CD4-positive, alpha-beta T cell treated with Interferon alpha-2 for 1 hour (primary cell): Measurements from ENCODE around the gene PTPRN2.
"Not testable (repeated sequence)": the region's sequence is repeated elsewhere in the genome, so short reads cannot be mapped to it uniquely, and the experiment has no call there.

Experiments used
- DNase-seq, 2 donors: peaks; one replicate each; pipeline ENCODE4 v3.0.0-alpha.2; 2020 to 2022

PTPRN2 gene

DNA sequence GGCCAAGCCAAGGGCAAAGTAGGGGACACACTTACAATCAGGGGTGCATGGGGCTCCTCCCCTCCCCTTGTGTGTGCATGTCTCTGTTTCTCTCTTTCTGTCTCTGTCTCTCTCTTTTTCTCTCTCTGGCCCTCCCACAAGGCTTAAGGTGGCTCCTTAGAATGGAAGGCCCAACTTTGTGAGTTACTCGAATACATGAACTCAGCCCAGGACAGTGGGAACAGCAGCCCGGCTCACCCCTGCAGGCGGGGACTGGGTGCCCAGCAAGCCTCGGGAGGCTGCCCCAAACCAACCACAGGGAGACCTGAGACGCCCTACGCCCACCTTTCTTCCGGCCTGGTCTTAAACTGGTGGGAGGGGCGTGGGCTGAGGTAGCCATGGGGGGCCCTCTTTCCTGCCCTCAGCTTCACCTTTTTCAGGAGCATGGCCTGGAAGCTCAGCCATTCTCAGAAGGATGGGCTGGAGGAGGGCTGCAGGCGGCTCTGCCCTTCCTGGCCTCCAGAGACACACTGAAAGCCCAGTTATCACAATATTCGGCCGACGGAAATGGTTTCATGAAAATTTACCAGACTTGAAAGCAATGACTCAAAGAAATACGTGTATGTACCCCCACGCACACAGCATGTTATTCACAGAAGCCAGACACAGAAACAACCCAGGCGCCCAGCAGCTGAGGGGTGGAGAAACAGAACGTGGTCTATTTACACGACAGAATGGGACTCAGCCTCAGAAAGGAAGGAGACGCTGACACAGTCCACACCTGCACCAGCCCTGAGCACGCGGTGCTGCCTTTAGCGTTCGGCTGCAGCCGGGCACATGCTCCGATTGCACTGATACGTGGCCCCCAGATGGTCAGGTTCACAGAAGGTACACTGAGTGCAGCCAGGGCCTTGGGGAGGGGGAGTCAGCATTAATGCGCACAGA is 229.5 kb downstream of the PTPRN2 start:
- DNase-seq = no peak

DNA sequence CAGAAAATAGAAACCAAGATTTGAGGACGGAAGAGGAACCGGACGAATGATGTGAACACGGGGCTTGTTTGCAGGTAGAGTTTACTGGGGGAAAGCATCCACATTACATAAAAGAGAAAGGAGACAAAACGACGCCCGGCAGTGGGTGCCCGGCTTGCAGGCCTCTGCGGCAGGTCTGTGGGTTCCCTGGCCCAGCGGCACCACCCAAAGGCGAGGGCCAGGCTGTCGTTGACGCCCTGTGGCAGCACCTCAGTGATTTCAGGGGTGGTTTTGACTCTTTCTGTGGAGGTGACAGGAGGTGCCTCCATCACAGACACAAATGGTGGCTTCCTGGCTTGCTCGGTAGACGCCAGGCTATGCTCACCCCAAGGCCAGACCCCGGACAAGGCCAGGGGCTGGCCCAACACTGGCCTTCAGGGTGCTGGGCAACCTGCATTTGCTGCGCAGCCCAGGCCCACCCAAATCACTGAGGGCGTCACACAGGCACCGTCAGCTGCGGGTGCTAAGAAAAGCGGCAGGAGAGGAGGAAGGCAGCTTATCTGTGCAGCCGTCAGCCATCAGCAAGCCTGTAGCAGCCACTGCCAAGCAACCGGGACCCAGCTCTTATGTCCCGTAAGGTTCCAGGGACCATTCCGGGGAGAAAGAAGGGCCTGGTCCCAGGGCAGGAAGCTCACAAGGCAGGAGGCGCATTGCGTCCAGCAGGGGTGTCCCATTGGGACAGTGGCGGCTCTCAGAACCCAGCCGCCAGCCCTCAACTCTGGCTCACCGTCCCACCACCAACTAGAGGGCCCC is 230.3 kb downstream of the PTPRN2 start:
- DNase-seq = no peak

DNA sequence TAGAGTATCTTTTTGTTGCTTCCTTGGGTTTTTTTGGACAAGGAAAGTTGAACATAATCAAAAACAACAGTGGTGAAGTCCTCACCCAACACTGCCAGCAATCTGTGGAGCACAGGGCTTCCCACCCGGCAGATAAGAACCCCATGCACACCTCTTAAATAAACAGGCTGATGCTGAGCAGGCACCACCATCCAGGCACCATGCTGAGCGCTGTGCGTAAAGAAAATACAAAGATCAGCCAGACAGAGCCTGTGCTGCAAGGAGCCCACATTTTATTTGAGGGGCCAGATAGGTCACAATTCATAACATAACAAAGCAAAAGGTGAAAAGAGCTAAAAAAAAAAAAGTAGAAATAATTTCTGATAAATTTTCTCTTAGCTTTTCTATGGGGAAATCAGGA is 231.2 kb downstream of the PTPRN2 start:
- no peak for DNase-seq

DNA sequence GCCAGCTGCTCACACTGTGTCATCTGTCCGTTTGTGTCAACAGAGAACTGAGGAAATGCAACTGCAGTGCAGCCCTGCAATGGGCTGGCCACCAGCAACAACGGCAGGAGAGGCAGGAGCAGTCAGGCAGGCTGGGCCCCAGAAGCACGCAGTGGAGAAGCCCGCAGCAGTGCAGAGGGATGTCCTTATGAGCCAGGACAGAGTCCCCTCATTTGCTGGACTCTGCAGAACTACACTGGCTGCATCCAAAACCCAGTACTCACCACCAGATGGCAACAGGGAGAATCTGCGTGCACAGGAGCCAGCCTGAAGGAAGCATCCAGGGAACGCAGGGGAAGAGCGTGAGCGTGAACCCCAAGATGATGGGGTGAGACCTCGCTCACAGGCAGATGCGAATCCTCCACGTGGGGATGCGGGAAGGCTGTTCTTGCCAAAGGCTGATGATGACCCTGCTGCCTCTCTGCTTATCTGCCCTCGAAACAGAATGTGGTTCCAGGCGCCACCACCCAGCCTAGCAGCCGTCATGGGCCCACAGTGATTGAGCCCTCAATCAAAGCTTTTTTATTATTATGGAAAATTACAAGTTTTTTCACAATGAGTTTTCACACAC is 232.1 kb downstream of the PTPRN2 start:
- DNase-seq = no peak

DNA sequence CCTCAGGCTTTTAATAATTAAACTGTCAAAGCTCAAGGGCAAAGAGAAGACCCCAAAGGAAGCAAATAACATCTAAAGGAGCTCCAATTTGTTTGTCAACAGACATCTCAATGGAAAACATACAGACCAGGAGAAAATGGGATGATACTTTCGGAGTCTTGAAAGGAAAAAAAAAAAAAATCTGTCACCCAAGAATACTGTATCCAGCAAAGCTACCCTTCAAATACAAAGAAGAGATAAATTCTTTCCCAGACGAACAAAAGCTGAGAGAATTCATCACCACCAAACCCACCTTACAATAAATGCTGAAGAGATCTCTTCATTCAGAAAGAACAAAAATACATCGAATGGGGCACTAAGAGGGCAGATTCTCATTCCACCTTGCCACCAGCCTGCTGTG is 232.8 kb downstream of the PTPRN2 start:
- DNase-seq = no peak

DNA sequence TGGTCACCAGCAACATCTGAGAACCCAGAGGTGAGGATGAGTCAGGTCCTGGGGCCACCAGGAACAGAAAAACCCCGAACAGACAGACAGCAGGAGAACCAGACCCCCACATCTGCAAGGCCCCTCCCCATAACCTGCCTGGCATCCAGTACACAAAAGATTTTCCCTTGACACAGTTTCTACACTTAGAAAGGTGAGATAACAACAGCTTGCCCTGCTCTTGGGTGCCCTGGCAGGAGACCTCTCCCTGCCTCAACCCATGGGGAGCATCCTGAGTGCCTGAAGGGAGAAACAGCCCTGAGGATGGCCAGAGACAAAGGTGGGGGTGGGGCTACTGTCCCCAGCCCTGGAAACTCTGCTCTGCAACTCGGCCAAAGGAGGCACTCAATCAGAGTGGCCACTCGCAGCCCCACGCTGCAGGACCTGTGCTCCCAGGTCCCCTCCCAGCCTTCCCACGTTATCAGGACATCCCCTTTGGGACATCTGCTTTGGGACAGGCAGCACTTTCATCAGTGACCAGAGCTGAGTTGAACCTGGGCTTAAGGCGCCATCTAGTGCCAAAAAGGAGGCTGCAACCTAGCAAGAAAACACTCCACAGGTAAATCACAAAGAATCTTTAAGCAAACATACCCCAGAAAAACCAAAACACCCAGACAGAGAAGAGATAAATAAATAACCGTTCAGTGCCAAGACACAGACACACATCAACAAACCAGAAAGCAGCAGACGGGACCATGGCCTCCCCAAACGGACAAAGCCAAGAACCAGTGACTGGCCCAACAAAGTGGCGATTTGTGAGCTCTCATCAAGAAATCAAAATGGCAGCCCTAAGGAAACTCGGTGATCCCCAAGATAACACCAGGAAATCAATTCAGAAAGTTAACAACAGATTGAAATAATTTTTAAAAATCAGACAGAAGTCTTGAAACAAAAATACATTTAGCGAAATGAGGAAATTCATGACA is 233.7 kb downstream of the PTPRN2 start:
- no peak for DNase-seq

DNA sequence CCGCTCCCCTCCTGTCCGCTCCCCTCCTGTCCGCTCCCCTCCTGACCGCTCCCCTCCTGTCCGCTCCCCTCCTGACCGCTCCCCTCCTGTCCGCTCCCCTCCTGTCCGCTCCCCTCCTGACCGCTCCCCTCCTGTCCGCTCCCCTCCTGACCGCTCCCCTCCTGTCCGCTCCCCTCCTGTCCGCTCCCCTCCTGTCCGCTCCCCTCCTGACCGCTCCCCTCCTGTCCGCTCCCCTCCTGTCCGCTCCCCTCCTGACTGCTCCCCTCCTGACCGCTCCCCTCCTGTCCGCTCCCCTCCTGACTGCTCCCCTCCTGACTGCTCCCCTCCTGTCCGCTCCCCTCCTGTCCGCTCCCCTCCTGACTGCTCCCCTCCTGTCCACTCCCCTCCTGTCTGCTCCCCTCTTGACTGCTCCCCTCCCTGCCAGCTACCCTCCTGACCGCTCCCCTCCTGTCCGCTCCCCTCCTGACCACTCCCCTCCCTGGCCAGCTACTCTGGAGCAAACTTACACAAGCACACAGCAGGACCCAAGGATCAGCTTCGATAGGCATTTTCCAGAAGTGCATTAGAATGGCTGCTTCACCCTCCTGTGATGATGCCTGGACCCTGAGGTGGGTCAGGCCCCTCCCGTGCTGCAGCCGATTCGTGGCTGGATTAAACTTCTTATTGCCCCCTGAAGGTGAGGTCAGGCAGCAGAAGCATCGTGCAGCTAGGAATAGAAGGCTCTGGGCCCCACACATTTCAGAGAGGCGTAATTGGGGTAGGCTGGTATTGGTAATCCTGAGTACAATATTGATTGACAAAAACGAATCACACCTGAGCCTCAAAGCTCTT is 235.5 kb downstream of the PTPRN2 start:
- DNase-seq = not testable (repeated sequence)

DNA sequence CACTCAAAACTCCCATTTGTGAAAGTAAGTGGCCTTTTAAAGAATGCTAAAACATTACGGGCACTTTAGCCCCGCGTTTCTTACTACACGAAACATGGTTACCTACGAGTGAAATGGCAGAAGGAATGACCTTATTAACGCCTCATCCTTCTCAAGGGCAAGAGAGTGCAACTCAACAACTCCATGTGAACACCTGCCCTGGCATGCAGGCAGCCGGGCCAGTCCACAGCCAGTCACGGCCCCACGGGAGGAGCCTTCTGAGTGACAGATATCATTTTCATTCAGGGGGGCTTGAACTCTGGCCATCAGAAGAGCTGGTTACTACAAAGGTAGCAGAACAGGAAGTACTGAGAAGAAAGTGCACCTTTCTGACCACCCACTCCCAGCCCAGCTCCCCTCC is 236.1 kb downstream of the PTPRN2 start:
- DNase-seq = no peak

DNA sequence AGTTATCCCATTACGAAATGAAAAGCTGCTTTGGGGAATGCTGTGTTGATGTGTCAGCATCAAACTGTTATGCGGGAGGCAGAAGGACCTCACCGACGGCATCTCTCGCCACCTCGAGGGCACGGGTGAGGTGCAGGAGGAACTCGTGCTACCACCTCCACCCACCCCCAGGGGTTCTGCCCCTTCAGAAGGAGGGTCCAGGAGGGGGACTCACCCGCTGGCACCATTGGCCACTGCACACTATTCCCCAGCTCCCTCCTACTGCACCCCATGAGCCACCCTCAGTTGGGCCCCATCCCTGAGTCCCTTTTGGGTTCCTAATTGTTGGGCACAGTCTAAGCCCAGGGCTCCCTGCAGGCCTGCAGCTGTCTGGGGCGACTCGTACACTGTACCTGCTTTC is 236.6 kb downstream of the PTPRN2 start:
- DNase-seq = no peak

DNA sequence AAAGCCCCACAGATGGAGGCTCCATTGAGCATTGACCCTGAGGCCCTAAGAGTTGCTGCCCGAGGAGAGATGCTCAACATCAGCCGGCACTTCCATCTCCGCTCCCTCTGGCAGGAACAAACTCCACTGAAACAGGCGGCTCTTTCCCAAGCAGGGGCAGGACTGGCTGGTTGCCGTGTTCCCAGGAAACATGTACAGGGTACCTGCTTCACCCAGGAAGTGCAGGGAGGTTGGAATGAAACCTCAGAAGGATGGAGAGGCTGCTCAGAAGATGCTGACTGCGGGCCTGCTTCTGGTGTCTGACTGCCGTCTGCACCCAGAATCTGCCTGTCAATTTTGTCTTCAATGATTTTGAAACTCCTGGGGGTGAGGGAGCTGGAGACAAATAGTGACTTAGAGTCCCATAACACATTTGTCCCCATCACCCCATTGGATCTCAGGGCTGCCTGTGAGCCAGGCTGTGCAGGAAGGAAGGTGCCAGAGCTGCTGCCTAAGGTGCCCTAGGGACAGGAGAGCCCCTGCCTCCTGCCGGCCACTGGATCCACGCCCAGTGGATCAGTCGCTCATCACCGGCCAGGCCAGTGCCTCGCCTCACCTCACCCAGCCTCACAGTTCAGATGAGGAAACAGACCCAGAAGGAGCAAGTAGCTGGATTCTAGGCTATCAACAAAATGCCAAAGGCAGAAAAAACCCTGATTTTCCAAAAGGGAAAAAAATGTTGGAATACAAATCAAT is 237.3 kb downstream of the PTPRN2 start:
- no peak for DNase-seq

DNA sequence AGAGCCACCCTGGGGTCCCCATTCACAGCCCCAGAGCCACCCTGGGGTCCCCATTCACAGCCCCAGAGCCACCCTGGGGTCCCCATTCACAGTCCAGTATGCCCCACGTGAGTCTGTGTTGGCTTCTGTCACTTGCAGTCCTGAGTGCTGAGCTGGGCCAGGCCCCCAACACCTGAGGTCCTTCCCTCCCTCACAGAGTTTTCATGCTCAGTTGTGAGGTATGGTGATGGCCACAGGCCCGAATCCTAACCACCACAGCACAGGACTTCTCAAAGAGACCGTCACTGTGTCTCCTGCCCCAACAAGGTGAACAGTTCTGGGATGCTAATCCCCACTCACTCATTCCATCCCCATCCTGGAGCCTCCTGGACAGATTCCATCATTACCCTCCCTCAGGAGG is 239.2 kb downstream of the PTPRN2 start:
- no peak for DNase-seq

DNA sequence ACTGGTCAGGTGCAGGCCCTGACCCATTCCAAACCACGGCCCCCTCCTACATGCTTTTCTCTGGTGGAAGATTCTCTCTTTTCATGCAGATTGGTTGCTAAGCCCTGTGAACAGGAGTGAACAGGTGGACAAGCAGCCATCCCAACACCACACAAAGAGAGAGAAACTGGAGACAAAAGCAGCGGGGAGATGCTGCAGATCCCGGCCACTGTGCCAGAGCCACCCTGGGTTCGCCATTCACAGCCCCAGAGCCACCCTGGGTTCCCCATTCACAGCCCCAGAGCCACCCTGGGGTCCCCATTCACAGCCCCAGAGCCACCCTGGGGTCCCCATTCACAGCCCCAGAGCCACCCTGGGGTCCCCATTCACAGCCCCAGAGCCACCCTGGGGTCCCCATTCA is 239.6 kb downstream of the PTPRN2 start:
- not testable (repeated sequence) for DNase-seq

DNA sequence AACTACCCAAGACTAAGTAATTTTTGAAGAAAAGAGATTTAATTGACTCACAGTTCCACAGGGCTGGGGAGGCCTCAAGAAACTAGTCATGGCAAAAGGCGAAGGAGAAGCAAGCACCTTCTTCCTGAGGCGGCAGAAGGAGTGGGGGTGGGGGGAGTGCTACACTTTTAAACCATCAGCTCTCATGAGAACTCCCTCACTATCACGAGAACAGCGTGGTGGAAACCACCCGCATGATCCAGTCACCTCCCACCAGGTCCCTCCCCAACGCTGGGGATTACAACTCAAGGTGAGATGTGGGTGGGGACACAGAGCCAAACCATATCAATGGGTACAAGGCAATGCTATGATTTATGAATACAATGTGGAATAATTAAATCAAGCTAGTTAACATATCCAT is 241.9 kb downstream of the PTPRN2 start:
- DNase-seq = no peak

DNA sequence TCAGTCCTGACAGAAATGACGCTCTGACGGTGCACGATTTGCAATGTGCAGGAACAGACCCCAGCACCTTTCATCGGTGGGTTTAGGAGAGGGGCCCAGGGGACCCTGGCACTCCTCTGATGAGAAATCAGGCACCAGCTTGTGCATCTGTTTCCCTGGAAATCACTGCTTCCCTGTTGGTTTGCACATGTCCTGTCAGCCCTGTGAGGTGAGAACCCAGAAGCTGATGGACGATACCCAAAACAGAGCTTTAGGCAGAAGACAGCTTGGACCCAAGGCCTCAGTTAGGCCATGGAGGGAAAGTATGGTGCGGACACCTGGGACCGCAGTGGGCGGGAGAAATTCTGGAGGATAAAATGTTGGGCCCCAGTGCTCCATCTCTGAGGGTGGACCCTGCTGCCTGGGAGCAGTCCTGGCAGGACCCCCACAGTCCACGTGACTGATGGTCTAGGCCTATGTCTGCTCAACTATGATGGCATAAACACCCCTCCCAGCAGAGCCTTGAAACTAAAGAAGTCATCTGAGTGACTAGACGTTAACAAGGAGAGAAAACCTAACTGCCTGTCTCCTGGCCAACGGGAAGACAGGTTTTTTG is 242.8 kb downstream of the PTPRN2 start:
- no peak for DNase-seq

DNA sequence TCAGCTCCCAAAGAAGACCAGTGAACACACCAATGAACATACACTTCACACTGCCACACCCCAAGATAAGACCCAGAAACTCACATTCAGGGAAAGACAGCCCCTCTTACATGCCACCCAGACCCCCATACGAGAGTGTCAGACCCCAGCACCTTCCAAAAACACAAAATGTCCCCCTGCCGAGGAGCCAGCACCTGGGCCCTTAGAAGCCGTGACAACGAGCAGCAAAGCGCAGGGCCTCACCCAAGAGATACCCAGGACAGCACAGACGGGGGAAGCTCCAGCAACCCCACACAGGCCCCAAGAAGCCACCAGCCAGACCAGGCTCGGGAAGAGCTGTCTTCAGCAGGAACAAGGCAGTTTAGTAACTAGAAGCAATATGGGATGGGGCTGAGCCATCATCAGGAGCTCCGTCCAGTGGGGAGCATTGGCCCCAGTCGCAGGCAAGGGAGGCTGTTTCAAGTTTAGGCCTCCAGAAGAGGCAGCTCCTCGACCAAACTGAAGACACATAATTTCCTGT is 243.6 kb downstream of the PTPRN2 start:
- DNase-seq = no peak

DNA sequence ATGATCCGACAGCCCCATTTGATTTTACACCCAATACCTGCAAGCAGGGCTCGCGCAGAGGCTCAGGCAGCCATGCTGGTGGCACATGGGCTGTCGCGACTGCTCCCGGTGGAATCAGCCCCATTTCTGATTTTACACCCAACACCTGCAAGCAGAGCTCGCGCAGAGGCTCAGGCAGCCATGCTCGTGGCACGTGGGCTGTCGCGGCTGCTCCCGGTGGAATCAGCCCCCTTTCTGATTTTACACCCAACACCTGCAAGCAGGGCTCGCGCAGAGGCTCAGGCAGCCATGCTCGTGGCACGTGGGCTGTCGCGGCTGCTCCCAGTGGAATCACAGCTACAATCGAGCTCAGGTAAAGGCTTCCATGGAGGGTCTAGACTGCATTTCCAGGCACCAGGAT is 244.1 kb downstream of the PTPRN2 start:
- DNase-seq = no peak

DNA sequence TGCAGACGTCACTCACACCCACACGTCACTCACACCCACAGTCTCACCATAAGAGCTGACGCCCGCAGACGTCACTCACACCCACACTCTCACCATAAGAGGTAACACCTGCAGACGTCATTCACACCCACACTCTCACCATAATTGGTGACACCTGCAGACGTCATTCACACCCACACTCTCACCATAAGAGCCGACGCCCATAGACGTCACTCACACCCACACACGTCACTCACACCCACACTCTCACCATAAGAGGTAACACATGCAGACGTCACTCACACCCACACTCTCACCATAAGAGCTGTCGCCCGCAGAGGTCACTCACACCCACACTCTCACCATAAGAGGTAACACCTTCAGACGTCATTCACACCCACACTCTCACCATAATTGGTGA is 246.5 kb downstream of the PTPRN2 start:
- DNase-seq = not testable (repeated sequence)

DNA sequence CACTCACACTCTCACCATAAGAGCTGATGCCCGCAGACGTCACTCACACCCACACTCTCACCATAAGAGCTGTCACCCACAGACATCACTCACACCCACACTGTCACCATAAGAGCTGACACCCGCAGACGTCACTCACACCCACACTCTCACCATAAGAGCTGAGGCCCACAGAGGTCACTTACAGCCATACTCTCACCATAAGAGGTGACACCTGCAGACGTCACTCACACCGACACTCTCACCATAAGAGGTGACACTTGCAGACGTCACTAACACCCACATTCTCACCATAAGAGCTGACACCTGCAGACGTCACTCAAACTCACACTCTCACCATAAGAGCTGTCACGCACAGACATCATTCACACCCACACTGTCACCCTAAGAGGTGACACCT is 250.7 kb downstream of the PTPRN2 start:
- not testable (repeated sequence) for DNase-seq

DNA sequence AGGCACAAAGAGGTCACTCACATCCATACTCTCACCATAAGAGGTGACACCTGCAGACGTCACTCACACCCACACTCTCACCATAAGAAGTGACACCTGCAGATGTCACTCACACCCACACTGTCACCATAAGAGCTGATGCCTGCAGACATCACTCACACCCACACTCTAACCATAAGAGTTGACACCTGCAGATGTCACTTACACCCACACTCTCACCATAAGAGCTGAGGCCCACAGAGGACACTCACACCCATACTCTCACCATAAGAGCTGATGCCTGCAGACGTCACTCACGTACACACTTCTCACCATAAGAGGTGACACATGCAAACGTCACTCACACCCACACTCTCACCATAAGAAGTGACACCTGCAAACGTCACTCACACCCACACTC is 255.1 kb downstream of the PTPRN2 start:
- not testable (repeated sequence) for DNase-seq

DNA sequence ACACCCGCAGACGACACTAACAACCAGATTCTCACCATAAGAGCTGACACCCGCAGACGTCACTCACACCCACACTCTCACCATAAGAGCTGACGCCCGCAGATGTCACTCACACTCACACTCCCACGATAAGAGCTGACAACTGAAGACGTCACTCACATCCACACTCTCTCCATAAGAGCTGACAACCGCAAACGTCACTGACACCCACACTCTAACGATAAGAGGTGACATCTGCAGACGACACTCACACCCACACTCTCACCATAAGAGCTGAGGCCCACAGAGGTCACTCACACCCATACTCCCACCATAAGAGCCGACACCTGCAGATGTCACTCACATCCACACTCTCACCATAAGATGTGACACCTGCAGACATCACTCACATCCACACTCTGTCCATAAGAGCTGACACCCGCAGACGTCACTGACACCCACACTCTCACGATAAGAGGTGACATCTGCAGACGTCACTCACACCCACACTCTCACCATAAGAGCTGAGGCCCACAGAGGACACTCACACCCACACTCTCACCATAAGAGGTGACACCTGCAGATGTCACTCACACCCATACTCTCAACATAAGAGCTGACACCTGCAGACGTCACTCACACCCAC is 255.7 kb downstream of the PTPRN2 start:
- not testable (repeated sequence) for DNase-seq
